ENCODE data around the gene PPP1R9A.

The PPP1R9A gene

GRCh38 chr7:95097851-95098250 is 190.5 kb downstream of the PPP1R9A start:
- H3K9me3 ChIP-seq (ENCODE audit: control insufficient read depth, low read length), result no peaks in the 10 kb centered on the region
- H3K4me3 ChIP-seq (ENCODE audit: low read length), result no peak overlapping the region
- H3K27me3 ChIP-seq (ENCODE audit: control insufficient read depth, insufficient read depth, low read length), result no peaks in the 10 kb centered on the region
- no peak overlapping the region for H3K9ac ChIP-seq (ENCODE audit: low read length)
- H3K36me3 ChIP-seq (ENCODE audit: control insufficient read depth, insufficient read depth, low read length), result no peaks in the 10 kb centered on the region
- H3K4me1 ChIP-seq (ENCODE audit: control insufficient read depth, insufficient read depth, low read length), result no peaks in the 10 kb centered on the region

- no peaks in the 10 kb centered on the region for H3K9me3 ChIP-seq (ENCODE audit: control insufficient read depth, low read length)
- no peaks in the 10 kb centered on the region for H3K36me3 ChIP-seq (ENCODE audit: control insufficient read depth, insufficient read depth, low read length)
- H3K4me3 ChIP-seq (ENCODE audit: low read length), result no peak overlapping the region
- no peaks in the 10 kb centered on the region for H3K4me1 ChIP-seq (ENCODE audit: control insufficient read depth, insufficient read depth, low read length)
- H3K9ac ChIP-seq (ENCODE audit: low read length), result no peak overlapping the region
- no peaks in the 10 kb centered on the region for H3K27me3 ChIP-seq (ENCODE audit: control insufficient read depth, insufficient read depth, low read length)
Observed at GRCh38 chr7:95099106-95099505, 191.7 kb downstream of the PPP1R9A start.

GRCh38 chr7:95101422-95101821 is 194.0 kb downstream of the PPP1R9A start:
- no peaks in the 10 kb centered on the region for H3K9me3 ChIP-seq (ENCODE audit: control insufficient read depth, low read length)
- H3K36me3 ChIP-seq (ENCODE audit: control insufficient read depth, insufficient read depth, low read length), result no peaks in the 10 kb centered on the region
- H3K4me1 ChIP-seq (ENCODE audit: control insufficient read depth, insufficient read depth, low read length), result no peaks in the 10 kb centered on the region
- H3K27me3 ChIP-seq (ENCODE audit: control insufficient read depth, insufficient read depth, low read length), result no peaks in the 10 kb centered on the region
- no peak overlapping the region for H3K4me3 ChIP-seq (ENCODE audit: low read length)
- H3K9ac ChIP-seq (ENCODE audit: low read length), result no peak overlapping the region

GRCh38 chr7:95102662-95103061 is 195.3 kb downstream of the PPP1R9A start:
- no peaks in the 10 kb centered on the region for H3K9me3 ChIP-seq (ENCODE audit: control insufficient read depth, low read length)
- H3K36me3 ChIP-seq (ENCODE audit: control insufficient read depth, insufficient read depth, low read length), result no peaks in the 10 kb centered on the region
- no peaks in the 10 kb centered on the region for H3K4me1 ChIP-seq (ENCODE audit: control insufficient read depth, insufficient read depth, low read length)
- no peak overlapping the region for H3K4me3 ChIP-seq (ENCODE audit: low read length)
- no peaks in the 10 kb centered on the region for H3K27me3 ChIP-seq (ENCODE audit: control insufficient read depth, insufficient read depth, low read length)
- no peak overlapping the region for H3K9ac ChIP-seq (ENCODE audit: low read length)

- Histone ChIP-seq H3K4me1 (ENCODE audit: control insufficient read depth, insufficient read depth, low read length) (no peaks in the 10 kb centered on the region), H3K9ac (ENCODE audit: low read length) (no peak overlapping the region), H3K4me3 (ENCODE audit: low read length) (no peak overlapping the region), H3K27me3 (ENCODE audit: control insufficient read depth, insufficient read depth, low read length) (no peaks in the 10 kb centered on the region), H3K36me3 (ENCODE audit: control insufficient read depth, insufficient read depth, low read length) (no peaks in the 10 kb centered on the region), H3K9me3 (ENCODE audit: control insufficient read depth, low read length) (no peaks in the 10 kb centered on the region)
Observed at GRCh38 chr7:95104739-95105138, 197.3 kb downstream of the PPP1R9A start.

GRCh38 chr7:95105627-95106026 is 198.2 kb downstream of the PPP1R9A start:
- Histone ChIP-seq H3K36me3 (ENCODE audit: control insufficient read depth, insufficient read depth, low read length) (no peaks in the 10 kb centered on the region), H3K4me1 (ENCODE audit: control insufficient read depth, insufficient read depth, low read length) (no peaks in the 10 kb centered on the region), H3K27me3 (ENCODE audit: control insufficient read depth, insufficient read depth, low read length) (no peaks in the 10 kb centered on the region), H3K9me3 (ENCODE audit: control insufficient read depth, low read length) (no peaks in the 10 kb centered on the region), H3K9ac (ENCODE audit: low read length) (no peak overlapping the region), H3K4me3 (ENCODE audit: low read length) (no peak overlapping the region)

GRCh38 chr7:95106401-95106800 is 199.0 kb downstream of the PPP1R9A start:
- Histone ChIP-seq H3K9ac (ENCODE audit: low read length) (no peak overlapping the region), H3K4me1 (ENCODE audit: control insufficient read depth, insufficient read depth, low read length) (no peaks in the 10 kb centered on the region), H3K9me3 (ENCODE audit: control insufficient read depth, low read length) (no peaks in the 10 kb centered on the region), H3K36me3 (ENCODE audit: control insufficient read depth, insufficient read depth, low read length) (no peaks in the 10 kb centered on the region), H3K4me3 (ENCODE audit: low read length) (no peak overlapping the region), H3K27me3 (ENCODE audit: control insufficient read depth, insufficient read depth, low read length) (no peaks in the 10 kb centered on the region)

- H3K9me3 ChIP-seq (ENCODE audit: control insufficient read depth, low read length), result no peaks in the 10 kb centered on the region
- no peaks in the 10 kb centered on the region for H3K36me3 ChIP-seq (ENCODE audit: control insufficient read depth, insufficient read depth, low read length)
- H3K4me1 ChIP-seq (ENCODE audit: control insufficient read depth, insufficient read depth, low read length), result no peaks in the 10 kb centered on the region
- no peaks in the 10 kb centered on the region for H3K27me3 ChIP-seq (ENCODE audit: control insufficient read depth, insufficient read depth, low read length)
- no peak overlapping the region for H3K9ac ChIP-seq (ENCODE audit: low read length)
- H3K4me3 ChIP-seq (ENCODE audit: low read length), result no peak overlapping the region
Observed at GRCh38 chr7:95110707-95111106, 203.3 kb downstream of the PPP1R9A start.

- no peaks in the 10 kb centered on the region for H3K9me3 ChIP-seq (ENCODE audit: control insufficient read depth, low read length)
- H3K27me3 ChIP-seq (ENCODE audit: control insufficient read depth, insufficient read depth, low read length), result no peaks in the 10 kb centered on the region
- no peak overlapping the region for H3K4me3 ChIP-seq (ENCODE audit: low read length)
- H3K4me1 ChIP-seq (ENCODE audit: control insufficient read depth, insufficient read depth, low read length), result no peaks in the 10 kb centered on the region
- no peaks in the 10 kb centered on the region for H3K36me3 ChIP-seq (ENCODE audit: control insufficient read depth, insufficient read depth, low read length)
- H3K9ac ChIP-seq (ENCODE audit: low read length), result no peak overlapping the region
Observed at GRCh38 chr7:95113590-95113989, 206.2 kb downstream of the PPP1R9A start.

- Histone ChIP-seq H3K27me3 (ENCODE audit: control insufficient read depth, insufficient read depth, low read length) (no peaks in the 10 kb centered on the region), H3K9ac (ENCODE audit: low read length) (no peak overlapping the region), H3K4me3 (ENCODE audit: low read length) (no peak overlapping the region), H3K36me3 (ENCODE audit: control insufficient read depth, insufficient read depth, low read length) (no peaks in the 10 kb centered on the region), H3K9me3 (ENCODE audit: control insufficient read depth, low read length) (no peaks in the 10 kb centered on the region), H3K4me1 (ENCODE audit: control insufficient read depth, insufficient read depth, low read length) (no peaks in the 10 kb centered on the region)
Observed at GRCh38 chr7:95126053-95126709, 218.8 kb downstream of the PPP1R9A start.

- no peaks in the 10 kb centered on the region for H3K4me1 ChIP-seq (ENCODE audit: control insufficient read depth, insufficient read depth, low read length)
- no peak overlapping the region for H3K4me3 ChIP-seq (ENCODE audit: low read length)
- H3K9ac ChIP-seq (ENCODE audit: low read length), result no peak overlapping the region
- H3K27me3 ChIP-seq (ENCODE audit: control insufficient read depth, insufficient read depth, low read length), result no peaks in the 10 kb centered on the region
- no peaks in the 10 kb centered on the region for H3K36me3 ChIP-seq (ENCODE audit: control insufficient read depth, insufficient read depth, low read length)
- H3K9me3 ChIP-seq (ENCODE audit: control insufficient read depth, low read length), result no peaks in the 10 kb centered on the region
Observed at GRCh38 chr7:95132500-95132899, 225.1 kb downstream of the PPP1R9A start.

GRCh38 chr7:95139922-95140321 is 232.5 kb downstream of the PPP1R9A start:
- Histone ChIP-seq H3K4me3 (ENCODE audit: low read length) (no peak overlapping the region), H3K36me3 (ENCODE audit: control insufficient read depth, insufficient read depth, low read length) (no peaks in the 10 kb centered on the region), H3K9ac (ENCODE audit: low read length) (no peak overlapping the region), H3K27me3 (ENCODE audit: control insufficient read depth, insufficient read depth, low read length) (no peaks in the 10 kb centered on the region), H3K4me1 (ENCODE audit: control insufficient read depth, insufficient read depth, low read length) (no peaks in the 10 kb centered on the region), H3K9me3 (ENCODE audit: control insufficient read depth, low read length) (no peaks in the 10 kb centered on the region)

GRCh38 chr7:95141755-95142154 is 234.4 kb downstream of the PPP1R9A start:
- no peak overlapping the region for H3K4me3 ChIP-seq (ENCODE audit: low read length)
- H3K9me3 ChIP-seq (ENCODE audit: control insufficient read depth, low read length), result no peaks in the 10 kb centered on the region
- H3K9ac ChIP-seq (ENCODE audit: low read length), result no peak overlapping the region
- H3K27me3 ChIP-seq (ENCODE audit: control insufficient read depth, insufficient read depth, low read length), result no peaks in the 10 kb centered on the region
- H3K4me1 ChIP-seq (ENCODE audit: control insufficient read depth, insufficient read depth, low read length), result no peaks in the 10 kb centered on the region
- no peaks in the 10 kb centered on the region for H3K36me3 ChIP-seq (ENCODE audit: control insufficient read depth, insufficient read depth, low read length)
